MM.1S (cell line): ENCODE data around the gene MTA3.

Source experiments
- DNase-seq: peaks from one replicate; pipeline ENCODE4 v3.0.0-alpha.2; 2015
- H2AFZ ChIP-seq: fragments of 300-600 bp; sonication (generic); 2 replicates; pipeline ENCODE4 v1.6.0; 2016; ENCODE audit warnings: antibody characterized with exemption, low read length
- H3F3A ChIP-seq: fragments of 300-600 bp; sonication (generic); 2 replicates; pipeline ENCODE4 v1.6.1; 2016; ENCODE audit warnings: mild to moderate bottlenecking, antibody characterized with exemption, low read length, moderate library complexity, mixed read lengths; ENCODE audit not compliant: insufficient read depth
- H3K27ac ChIP-seq: fragments of 300-600 bp; sonication (generic); 2 replicates; pipeline ENCODE4 v1.5.1; 2016; ENCODE audit warnings: mild to moderate bottlenecking, low read length
- H3K27me3 ChIP-seq: fragments of 300-600 bp; sonication (generic); replicated peaks from 2 replicates; pipeline ENCODE4 v1.6.0; 2016; ENCODE audit warnings: low read length; ENCODE audit not compliant: insufficient read depth
- H3K36me3 ChIP-seq: fragments of 300-600 bp; sonication (generic); replicated peaks from 2 replicates; pipeline ENCODE4 v1.6.1; 2016; ENCODE audit warnings: mild to moderate bottlenecking, low read length, mixed read lengths; ENCODE audit not compliant: insufficient read depth
- H3K4me1 ChIP-seq: fragments of 300-600 bp; sonication (generic); 2 replicates; pipeline ENCODE4 v1.6.1; 2016; ENCODE audit warnings: low read length, mixed read lengths
- H3K4me2 ChIP-seq: fragments of 300-600 bp; sonication (generic); 2 replicates; pipeline ENCODE4 v1.6.0; 2016; ENCODE audit warnings: low read depth, low read length
- H3K4me3 ChIP-seq: fragments of 300-600 bp; sonication (generic); 2 replicates; pipeline ENCODE4 v1.5.1; 2016; ENCODE audit warnings: low read length, mixed read lengths
- H3K79me2 ChIP-seq: fragments of 300-600 bp; sonication (generic); 2 replicates; pipeline ENCODE4 v1.6.1; 2016; ENCODE audit warnings: mixed run types, low read length, mixed read lengths
- H3K9ac ChIP-seq: fragments of 300-600 bp; sonication (generic); 2 replicates; pipeline ENCODE4 v1.6.1; 2016; ENCODE audit warnings: low read length, mixed read lengths
- H3K9me2 ChIP-seq: fragments of 300-600 bp; sonication (generic); replicated peaks from 2 replicates; pipeline ENCODE4 v1.6.1; 2016; ENCODE audit warnings: mild to moderate bottlenecking, low read length, mixed read lengths; ENCODE audit not compliant: insufficient read depth
- H3K9me3 ChIP-seq: fragments of 300-600 bp; sonication (generic); replicated peaks from 2 replicates; pipeline ENCODE4 v1.6.1; 2016; ENCODE audit warnings: mild to moderate bottlenecking, low read length, mixed read lengths; ENCODE audit not compliant: insufficient read depth
- H4K20me1 ChIP-seq: fragments of 300-600 bp; sonication (generic); 2 replicates; pipeline ENCODE4 v1.6.1; 2016; ENCODE audit warnings: mild to moderate bottlenecking, low read length, moderate library complexity, mixed read lengths; ENCODE audit not compliant: insufficient read depth
- EZH2 ChIP-seq: fragments of 300-600 bp; sonication (generic); optimal IDR thresholded peaks from 2 replicates; pipeline ENCODE3; 2017; ENCODE audit warnings: low read depth, mild to moderate bottlenecking, antibody characterized with exemption, low read length, mixed read lengths
- EZH2phosphoT487 ChIP-seq: fragments of 300-600 bp; sonication (generic); IDR thresholded peaks from 2 replicates; pipeline ENCODE4 v1.6.1; 2018; ENCODE audit warnings: antibody characterized with exemption, low read length
- TF ChIP-seq, protein P1 (sequence below): fragments of 300-600 bp; sonication (generic); IDR thresholded peaks from 2 replicates; pipeline ENCODE4 v1.5.1; 2016; ENCODE audit warnings: antibody characterized with exemption, low read length, mixed read lengths

The MTA3 gene

DNA sequence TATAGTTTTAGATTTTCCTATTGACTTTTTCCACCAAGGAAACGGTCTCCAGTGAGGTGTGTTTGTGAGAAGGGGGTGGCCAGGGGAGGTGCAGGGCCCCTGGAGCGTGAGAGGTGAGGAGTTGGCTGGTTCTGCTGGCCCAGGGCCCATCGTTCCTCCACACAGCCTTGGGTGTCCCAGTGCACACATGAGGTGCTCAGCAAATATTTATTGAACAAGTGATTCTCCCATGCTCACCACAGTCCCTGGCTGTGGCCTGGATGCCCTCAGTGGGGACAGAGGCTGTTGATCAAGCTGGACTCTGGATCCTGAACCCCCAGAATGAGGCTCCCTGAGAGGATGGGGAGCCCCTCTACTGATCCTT is 219.0 kb downstream of the MTA3 start:
- DNase-seq = no peak
- H3K4me2 ChIP-seq = no peak overlapping the region

GRCh38 chr2:42787788-42788477 is 219.5 kb downstream of the MTA3 start:
- Histone ChIP-seq H3K27me3 (peaks cover 10% of the 10 kb centered on the region; the same call in 1 of the 2 replicates), H3F3A (no peaks in the 10 kb centered on the region), H4K20me1 (no peaks in the 10 kb centered on the region), H3K4me1 (no peaks in the 10 kb centered on the region), H3K79me2 (no peaks in the 10 kb centered on the region), H3K4me3 (no peak overlapping the region), H3K9me3 (no peaks in the 10 kb centered on the region), H2AFZ (no peak overlapping the region), H3K27ac (no peak overlapping the region), H3K9ac (no peak overlapping the region), H3K9me2 (no peaks in the 10 kb centered on the region), H3K36me3 (no peaks in the 10 kb centered on the region), H3K4me2 (no peak overlapping the region)
- DNase-seq = no peak
- TF ChIP-seq EZH2 (no peak), EZH2phosphoT487 (no peak)
- TF ChIP-seq, protein P1, sequence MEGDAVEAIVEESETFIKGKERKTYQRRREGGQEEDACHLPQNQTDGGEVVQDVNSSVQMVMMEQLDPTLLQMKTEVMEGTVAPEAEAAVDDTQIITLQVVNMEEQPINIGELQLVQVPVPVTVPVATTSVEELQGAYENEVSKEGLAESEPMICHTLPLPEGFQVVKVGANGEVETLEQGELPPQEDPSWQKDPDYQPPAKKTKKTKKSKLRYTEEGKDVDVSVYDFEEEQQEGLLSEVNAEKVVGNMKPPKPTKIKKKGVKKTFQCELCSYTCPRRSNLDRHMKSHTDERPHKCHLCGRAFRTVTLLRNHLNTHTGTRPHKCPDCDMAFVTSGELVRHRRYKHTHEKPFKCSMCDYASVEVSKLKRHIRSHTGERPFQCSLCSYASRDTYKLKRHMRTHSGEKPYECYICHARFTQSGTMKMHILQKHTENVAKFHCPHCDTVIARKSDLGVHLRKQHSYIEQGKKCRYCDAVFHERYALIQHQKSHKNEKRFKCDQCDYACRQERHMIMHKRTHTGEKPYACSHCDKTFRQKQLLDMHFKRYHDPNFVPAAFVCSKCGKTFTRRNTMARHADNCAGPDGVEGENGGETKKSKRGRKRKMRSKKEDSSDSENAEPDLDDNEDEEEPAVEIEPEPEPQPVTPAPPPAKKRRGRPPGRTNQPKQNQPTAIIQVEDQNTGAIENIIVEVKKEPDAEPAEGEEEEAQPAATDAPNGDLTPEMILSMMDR = no peak

More for the DNA sequence above, 219.0 kb downstream of the MTA3 start:
- Histone ChIP-seq H3K4me1 (no peaks in the 10 kb centered on the region), H3K9me3 (no peaks in the 10 kb centered on the region), H4K20me1 (no peaks in the 10 kb centered on the region), H3K79me2 (no peaks in the 10 kb centered on the region), H3F3A (no peaks in the 10 kb centered on the region), H3K9me2 (no peaks in the 10 kb centered on the region), H2AFZ (no peak overlapping the region), H3K27ac (no peak overlapping the region), H3K4me3 (no peak overlapping the region), H3K36me3 (no peaks in the 10 kb centered on the region), H3K27me3 (peaks cover 5% of the 10 kb centered on the region; the same call in 1 of the 2 replicates), H3K9ac (no peak overlapping the region)
- TF ChIP-seq EZH2phosphoT487 (no peak), EZH2 (no peak)
- TF ChIP-seq, protein P1 = no peak

GRCh38 chr2:42788478-42788793 is 220.0 kb downstream of the MTA3 start:
- H3K4me3 ChIP-seq = no peak overlapping the region
- no peaks in the 10 kb centered on the region for H3K9me2 ChIP-seq
- H2AFZ ChIP-seq = no peak overlapping the region
- peaks cover 15% of the 10 kb centered on the region; the same call in 1 of the 2 replicates for H3K27me3 ChIP-seq
- H3K4me1 ChIP-seq = no peaks in the 10 kb centered on the region
- H3K4me2 ChIP-seq = no peak overlapping the region
- no peaks in the 10 kb centered on the region for H4K20me1 ChIP-seq
- no peaks in the 10 kb centered on the region for H3K36me3 ChIP-seq
- no peaks in the 10 kb centered on the region for H3K79me2 ChIP-seq
- H3K9me3 ChIP-seq = no peaks in the 10 kb centered on the region
- no peak overlapping the region for H3K9ac ChIP-seq
- TF ChIP-seq EZH2 (no peak), EZH2phosphoT487 (no peak)
- TF ChIP-seq, protein P1 = no peak
- DNase-seq = no peak
- no peak overlapping the region for H3K27ac ChIP-seq
- no peaks in the 10 kb centered on the region for H3F3A ChIP-seq
